Measurements from ENCODE around the gene TNPO1. TPM values are rescaled to one million over a fixed set of nuclear protein-coding genes. Genes with fewer than 3 reads are reported as not detected.

TNPO1 gene
- total and polyA plus RNA-seq, 12 donors = 4.7 to 228 (median 82.5) TPM

DNA sequence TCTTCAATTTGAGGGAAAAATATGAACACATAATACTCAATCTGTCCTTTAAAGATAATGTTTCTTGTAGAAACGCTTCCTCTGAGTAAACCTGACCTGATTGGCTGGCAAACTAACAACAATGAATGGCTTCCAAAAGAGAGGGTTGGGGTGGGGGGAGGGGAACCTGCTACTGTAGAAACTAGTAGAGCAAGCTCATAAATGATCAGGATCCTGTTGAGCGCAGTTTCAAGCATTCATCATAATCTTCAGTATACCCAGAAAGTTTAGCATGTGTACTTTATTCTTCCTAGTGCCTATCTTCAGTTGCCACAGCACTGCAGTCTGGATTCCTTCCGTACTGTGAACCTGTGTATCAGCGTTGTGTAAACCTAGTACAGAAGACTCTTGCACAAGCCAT is 76.4 kb downstream of the TNPO1 start:
- no peak overlapping the region for H3K27ac ChIP-seq
- intact Hi-C loops (cut with DNase I) = no loop called here
- no peaks in the 10 kb centered on the region for H3K9me3 ChIP-seq (replicated peaks in 1 of 3)
- no peak overlapping the region for H3K4me3 ChIP-seq
- H3K4me1 ChIP-seq (replicated peaks in 1 of 2) = no peaks in the 10 kb centered on the region
- H3K36me3 ChIP-seq (replicated peaks in 1 of 2) = peaks cover 0 to 93% of the 10 kb centered on the region in 2 donors
- no peak for DNase-seq
- no peak for TF ChIP-seq POLR2A (IDR thresholded peaks at IDR 0.05)
- TF ChIP-seq, protein P1, sequence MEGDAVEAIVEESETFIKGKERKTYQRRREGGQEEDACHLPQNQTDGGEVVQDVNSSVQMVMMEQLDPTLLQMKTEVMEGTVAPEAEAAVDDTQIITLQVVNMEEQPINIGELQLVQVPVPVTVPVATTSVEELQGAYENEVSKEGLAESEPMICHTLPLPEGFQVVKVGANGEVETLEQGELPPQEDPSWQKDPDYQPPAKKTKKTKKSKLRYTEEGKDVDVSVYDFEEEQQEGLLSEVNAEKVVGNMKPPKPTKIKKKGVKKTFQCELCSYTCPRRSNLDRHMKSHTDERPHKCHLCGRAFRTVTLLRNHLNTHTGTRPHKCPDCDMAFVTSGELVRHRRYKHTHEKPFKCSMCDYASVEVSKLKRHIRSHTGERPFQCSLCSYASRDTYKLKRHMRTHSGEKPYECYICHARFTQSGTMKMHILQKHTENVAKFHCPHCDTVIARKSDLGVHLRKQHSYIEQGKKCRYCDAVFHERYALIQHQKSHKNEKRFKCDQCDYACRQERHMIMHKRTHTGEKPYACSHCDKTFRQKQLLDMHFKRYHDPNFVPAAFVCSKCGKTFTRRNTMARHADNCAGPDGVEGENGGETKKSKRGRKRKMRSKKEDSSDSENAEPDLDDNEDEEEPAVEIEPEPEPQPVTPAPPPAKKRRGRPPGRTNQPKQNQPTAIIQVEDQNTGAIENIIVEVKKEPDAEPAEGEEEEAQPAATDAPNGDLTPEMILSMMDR (IDR thresholded peaks at IDR 0.05) = no peak
- 86 to 90% (median 87%) methylated on average over 4 of the region's 4 CpGs for WGBS, 4 donors
- H3K27me3 ChIP-seq = no peaks in the 10 kb centered on the region

DNA sequence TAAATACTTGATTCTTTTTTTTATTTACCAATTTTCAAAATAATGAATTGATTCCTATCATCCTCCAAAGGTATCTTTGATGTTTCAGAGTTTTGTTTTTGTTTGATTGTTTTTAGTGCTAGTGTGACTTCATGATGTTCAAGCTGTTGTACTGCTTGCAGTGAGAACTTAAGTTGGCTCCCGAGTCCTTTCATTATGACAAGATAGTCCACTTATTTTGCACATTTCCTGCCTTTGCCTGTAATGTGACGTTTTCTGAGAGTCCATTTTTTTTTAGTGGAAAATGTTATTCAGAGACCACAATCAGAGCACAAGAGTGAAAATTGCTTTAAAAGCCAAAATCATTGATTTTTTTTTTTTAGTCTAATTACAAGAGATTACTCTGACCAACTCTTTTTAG is 79.3 kb downstream of the TNPO1 start:
- Histone ChIP-seq H3K27me3 (no peaks in the 10 kb centered on the region), H3K36me3 (replicated peaks in 1 of 2) (peaks cover 0 to 86% of the 10 kb centered on the region in 2 donors), H3K4me1 (replicated peaks in 1 of 2) (no peaks in the 10 kb centered on the region), H3K9me3 (replicated peaks in 1 of 3) (no peaks in the 10 kb centered on the region), H3K27ac (no peak overlapping the region), H3K4me3 (no peak overlapping the region)
- intact Hi-C loops (cut with DNase I) = no loop called here
- WGBS, 4 donors = 64 to 76% (median 68%) methylated on average over 2 of the region's 2 CpGs
- TF ChIP-seq, protein P1 (IDR thresholded peaks at IDR 0.05) = no peak
- TF ChIP-seq POLR2A (IDR thresholded peaks at IDR 0.05) = no peak
- no peak for DNase-seq

DNA sequence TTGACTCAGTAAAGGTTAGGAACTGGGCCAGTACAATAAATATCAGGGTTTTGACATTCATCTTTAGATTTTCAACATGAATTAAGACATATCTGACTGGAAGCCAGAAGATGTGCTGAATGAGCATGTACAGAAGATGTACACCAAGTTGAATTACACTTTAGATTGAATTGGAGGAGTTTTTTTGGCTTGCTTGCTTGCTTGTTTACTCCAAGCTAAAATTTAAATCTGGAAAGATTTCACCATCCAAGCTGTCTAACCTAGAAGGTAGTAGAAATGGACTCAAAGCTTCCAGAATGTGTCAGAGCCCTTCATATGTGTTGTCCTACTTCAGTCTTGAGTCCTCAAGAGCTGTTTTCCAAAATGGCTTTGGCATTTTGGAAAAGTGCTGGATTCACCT is 90.3 kb downstream of the TNPO1 start:
- Histone ChIP-seq H3K4me3 (no peak overlapping the region), H3K4me1 (replicated peaks in 1 of 2) (no peaks in the 10 kb centered on the region), H3K36me3 (replicated peaks in 1 of 2) (peaks cover 0 to 58% of the 10 kb centered on the region in 2 donors), H3K9me3 (replicated peaks in 1 of 3) (no peaks in the 10 kb centered on the region), H3K27ac (no peak overlapping the region), H3K27me3 (no peaks in the 10 kb centered on the region)
- DNase-seq = no peak
- intact Hi-C loops (cut with DNase I) = no loop called here
- TF ChIP-seq, protein P1 (IDR thresholded peaks at IDR 0.05) = no peak
- no peak for TF ChIP-seq POLR2A (IDR thresholded peaks at IDR 0.05)

DNA sequence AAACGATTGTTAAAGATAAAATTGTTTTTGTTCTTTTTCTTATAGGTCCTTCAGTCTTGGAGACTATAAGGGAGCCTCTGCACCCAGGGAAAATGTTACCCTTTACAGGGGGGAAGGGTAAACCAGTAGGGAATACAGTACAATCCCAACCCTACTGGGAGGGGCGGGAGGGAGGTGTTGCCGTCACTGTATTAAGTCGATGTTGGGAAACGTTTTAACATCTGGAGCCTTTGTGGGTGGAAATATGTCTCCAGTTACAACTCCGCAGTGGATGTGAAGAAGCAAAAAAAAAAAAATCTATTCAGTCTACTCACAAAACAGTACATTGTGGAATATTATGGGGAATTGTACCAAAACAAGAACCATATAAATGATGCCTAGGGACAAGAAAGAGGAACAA is 92.2 kb downstream of the TNPO1 start:
- Histone ChIP-seq H3K9me3 (replicated peaks in 1 of 3) (no peaks in the 10 kb centered on the region), H3K36me3 (replicated peaks in 1 of 2) (peaks cover 0 to 51% of the 10 kb centered on the region in 2 donors), H3K4me3 (no peak overlapping the region), H3K27ac (no peak overlapping the region), H3K27me3 (no peaks in the 10 kb centered on the region), H3K4me1 (replicated peaks in 1 of 2) (no peaks in the 10 kb centered on the region)
- TF ChIP-seq POLR2A (IDR thresholded peaks at IDR 0.05) = no peak
- TF ChIP-seq, protein P1 (IDR thresholded peaks at IDR 0.05) = no peak
- DNase-seq = no peak
- 80 to 88% (median 84%) methylated on average over 6 of the region's 6 CpGs for WGBS, 4 donors
- intact Hi-C loops (cut with DNase I) = no loop called here

Measured in adrenal gland (tissue), 12 donors.